ENCODE data around the gene ENDOG.
"Not testable (repeated sequence)": the region's sequence is repeated elsewhere in the genome, so short reads cannot be mapped to it uniquely, and the experiment has no call there.

GRCh38 chr9:128858476-128858875 is 40.2 kb downstream of the ENDOG start:
- not testable (repeated sequence) for TF ChIP-seq EZH2 (IDR thresholded peaks at IDR 0.05; ENCODE audit: borderline replicate concordance); EZH2phosphoT487 (IDR thresholded peaks at IDR 0.05; ENCODE audit: low read depth, severe bottlenecking, unreplicated experiment)
- TF ChIP-seq, protein P1, sequence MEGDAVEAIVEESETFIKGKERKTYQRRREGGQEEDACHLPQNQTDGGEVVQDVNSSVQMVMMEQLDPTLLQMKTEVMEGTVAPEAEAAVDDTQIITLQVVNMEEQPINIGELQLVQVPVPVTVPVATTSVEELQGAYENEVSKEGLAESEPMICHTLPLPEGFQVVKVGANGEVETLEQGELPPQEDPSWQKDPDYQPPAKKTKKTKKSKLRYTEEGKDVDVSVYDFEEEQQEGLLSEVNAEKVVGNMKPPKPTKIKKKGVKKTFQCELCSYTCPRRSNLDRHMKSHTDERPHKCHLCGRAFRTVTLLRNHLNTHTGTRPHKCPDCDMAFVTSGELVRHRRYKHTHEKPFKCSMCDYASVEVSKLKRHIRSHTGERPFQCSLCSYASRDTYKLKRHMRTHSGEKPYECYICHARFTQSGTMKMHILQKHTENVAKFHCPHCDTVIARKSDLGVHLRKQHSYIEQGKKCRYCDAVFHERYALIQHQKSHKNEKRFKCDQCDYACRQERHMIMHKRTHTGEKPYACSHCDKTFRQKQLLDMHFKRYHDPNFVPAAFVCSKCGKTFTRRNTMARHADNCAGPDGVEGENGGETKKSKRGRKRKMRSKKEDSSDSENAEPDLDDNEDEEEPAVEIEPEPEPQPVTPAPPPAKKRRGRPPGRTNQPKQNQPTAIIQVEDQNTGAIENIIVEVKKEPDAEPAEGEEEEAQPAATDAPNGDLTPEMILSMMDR (IDR thresholded peaks at IDR 0.05; ENCODE audit: poor library complexity) = not testable (repeated sequence)
